GM21390 (cell line): ENCODE results near the gene CHI3L1.
A peak's percentile ranks its signal among the peaks of the same experiment; 100 is the strongest.

Experiments used
- ATAC-seq: cut with Tn5 transposase; IDR thresholded peaks from one replicate; pipeline ENCODE4 v1.9.1; 2021; ENCODE audit not compliant: unreplicated experiment

CHI3L1 gene

GRCh38 chr1:203181586-203182386, 4.7 kb downstream of the CHI3L1 start:
- ATAC-seq = no peak

- no peak for ATAC-seq
Measured at GRCh38 chr1:203180611-203181330, 5.7 kb downstream of the CHI3L1 start.

- ATAC-seq = no peak
Measured at GRCh38 chr1:203179667-203180005, 6.9 kb downstream of the CHI3L1 start.

- ATAC-seq = no peak
Measured at GRCh38 chr1:203178821-203179666, 7.5 kb downstream of the CHI3L1 start.

GRCh38 chr1:203178083-203178482, 8.4 kb downstream of the CHI3L1 start:
- no peak for ATAC-seq

- no peak for ATAC-seq
Measured at GRCh38 chr1:203177470-203178039, 8.9 kb downstream of the CHI3L1 start.

- ATAC-seq = no peak
Measured at GRCh38 chr1:203177036-203177405, 9.5 kb downstream of the CHI3L1 start.

GRCh38 chr1:203176273-203177035, 10.1 kb downstream of the CHI3L1 start:
- no peak for ATAC-seq

GRCh38 chr1:203175827-203176241, 10.7 kb downstream of the CHI3L1 start:
- ATAC-seq = no peak

GRCh38 chr1:203175237-203175826, 11.2 kb downstream of the CHI3L1 start, which contains the start of gene MYBPH:
Gene MYBPH (minus strand): TSS chr1:203175826. CDS start chr1:203175755, 71 bp downstream.
- no peak for ATAC-seq

GRCh38 chr1:203174324-203174985, 12.0 kb downstream of the CHI3L1 start:
- ATAC-seq = no peak

- peak; percentile 94 for ATAC-seq
Measured at GRCh38 chr1:203173566-203173965, 12.9 kb downstream of the CHI3L1 start.

- ATAC-seq = no peak
Measured at GRCh38 chr1:203173011-203173555, 13.4 kb downstream of the CHI3L1 start.

- no peak for ATAC-seq
Measured at GRCh38 chr1:203172184-203173010, 14.1 kb downstream of the CHI3L1 start.

- ATAC-seq = no peak
Measured at GRCh38 chr1:203171341-203172183, 14.9 kb downstream of the CHI3L1 start.

- ATAC-seq = no peak
Measured at GRCh38 chr1:203170625-203171330, 15.7 kb downstream of the CHI3L1 start.
